KMS-11 (cell line): ENCODE measurements around the gene HOXA13.

Source experiments
- H2AFZ ChIP-seq: fragments of 200-600 bp; sonication (generic); 2 replicates; pipeline ENCODE4 v1.6.1; 2016; ENCODE audit warnings: antibody characterized with exemption, mixed run types, low read depth
- H3K27ac ChIP-seq: fragments of 200-600 bp; sonication (generic); 2 replicates; pipeline ENCODE4 v1.6.1; 2016; ENCODE audit warnings: mild to moderate bottlenecking, mixed run types
- H3K27me3 ChIP-seq: fragments of 200-600 bp; sonication (generic); 2 replicates; pipeline ENCODE4 v1.6.1; 2017; ENCODE audit warnings: mild to moderate bottlenecking, low read depth, mixed run types, moderate library complexity; ENCODE audit not compliant: insufficient read depth
- H3K36me3 ChIP-seq: fragments of 200-600 bp; sonication (generic); 2 replicates; pipeline ENCODE4 v1.6.1; 2017; ENCODE audit warnings: mild to moderate bottlenecking, mixed run types; ENCODE audit not compliant: insufficient read depth
- H3K4me1 ChIP-seq: fragments of 200-600 bp; sonication (generic); 2 replicates; pipeline ENCODE4 v1.6.1; 2016; ENCODE audit warnings: mild to moderate bottlenecking, low read depth, mixed run types; ENCODE audit not compliant: poor library complexity, severe bottlenecking
- H3K4me2 ChIP-seq: fragments of 200-600 bp; sonication (generic); 2 replicates; pipeline ENCODE4 v1.7.0; 2016; ENCODE audit warnings: mild to moderate bottlenecking, mixed run types
- H3K4me3 ChIP-seq: fragments of 200-600 bp; sonication (generic); IDR thresholded peaks from 2 replicates; pipeline ENCODE4 v1.6.1; 2017; ENCODE audit warnings: low read depth, low read length, mixed read lengths; ENCODE audit not compliant: insufficient read depth
- H3K79me2 ChIP-seq: fragments of 200-600 bp; sonication (generic); 2 replicates; pipeline ENCODE4 v1.6.1; 2016; ENCODE audit warnings: low read depth, mixed run types; ENCODE audit not compliant: insufficient read depth
- H3K9ac ChIP-seq: fragments of 200-600 bp; sonication (generic); 2 replicates; pipeline ENCODE4 v1.6.1; 2016; ENCODE audit warnings: mild to moderate bottlenecking, mixed run types
- H4K20me1 ChIP-seq: fragments of 200-600 bp; sonication (generic); 2 replicates; pipeline ENCODE4 v1.6.1; 2016; ENCODE audit warnings: mild to moderate bottlenecking, mixed run types; ENCODE audit not compliant: insufficient read depth
- CTCF ChIP-seq: fragments of 200-600 bp; sonication (generic); conservative IDR thresholded peaks from 2 replicates; pipeline ENCODE4 v1.6.1; 2017; ENCODE audit warnings: low read depth, mild to moderate bottlenecking, antibody characterized with exemption, low read length, moderate library complexity, mixed read lengths

HOXA13 gene

GRCh38 chr7:27145165-27145913 is 54.6 kb downstream of the HOXA13 start:
- TF ChIP-seq CTCF, result no peak
- Histone ChIP-seq H3K27ac (no peak overlapping the region), H3K4me3 (no peak overlapping the region), H3K4me2 (no peak overlapping the region), H2AFZ (no peak overlapping the region), H3K79me2 (no peaks in the 10 kb centered on the region), H3K4me1 (peaks cover 7% of the 10 kb centered on the region), H3K27me3 (no peaks in the 10 kb centered on the region), H4K20me1 (no peaks in the 10 kb centered on the region), H3K36me3 (no peaks in the 10 kb centered on the region), H3K9ac (no peak overlapping the region)

DNA sequence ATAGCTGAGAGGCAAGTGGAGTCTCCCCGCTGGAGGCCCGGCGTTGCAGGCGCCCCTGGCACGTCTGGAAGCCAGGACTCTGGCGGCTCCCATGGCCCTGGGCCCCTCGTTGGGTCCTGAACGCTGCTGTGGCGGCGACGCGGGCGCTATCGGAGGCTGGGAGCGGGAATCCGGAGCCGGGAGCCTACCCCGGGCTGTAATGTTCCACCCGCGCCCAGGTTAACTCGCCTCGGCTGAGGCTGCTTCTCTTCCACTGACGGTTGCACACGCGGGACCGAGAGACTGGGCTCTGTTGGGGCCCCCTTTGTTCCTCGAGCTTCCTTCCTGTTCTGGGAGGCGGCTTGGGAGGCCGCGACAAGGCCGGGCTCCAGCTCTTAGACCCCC is 55.1 kb downstream of the HOXA13 start:
- Histone ChIP-seq H4K20me1 (no peaks in the 10 kb centered on the region), H3K27me3 (no peaks in the 10 kb centered on the region), H3K9ac (no peak overlapping the region), H3K4me1 (peaks cover 6% of the 10 kb centered on the region), H3K79me2 (no peaks in the 10 kb centered on the region), H3K4me2 (no peak overlapping the region), H3K27ac (no peak overlapping the region), H2AFZ (no peak overlapping the region), H3K4me3 (no peak overlapping the region), H3K36me3 (no peaks in the 10 kb centered on the region)
- no peak for TF ChIP-seq CTCF
